ENCODE data around the gene SLC17A8.
"Not testable (repeated sequence)": the region's sequence is repeated elsewhere in the genome, so short reads cannot be mapped to it uniquely, and the experiment has no call there.

The SLC17A8 gene

GRCh38 chr12:100427078-100427477, 70.2 kb downstream of the SLC17A8 start:
- no peak for DNase-seq (ENCODE audit: low read depth in 3 of 3)

- DNase-seq (ENCODE audit: low read depth in 3 of 3), result not testable (repeated sequence)
Measured at GRCh38 chr12:100430251-100430650, 73.4 kb downstream of the SLC17A8 start.

- DNase-seq (ENCODE audit: low read depth in 3 of 3), result no peak
Measured at GRCh38 chr12:100433701-100434100, 76.8 kb downstream of the SLC17A8 start.

- DNase-seq (ENCODE audit: low read depth in 3 of 3), result no peak
Measured at GRCh38 chr12:100434177-100434576, 77.3 kb downstream of the SLC17A8 start.

GRCh38 chr12:100435957-100436356, 79.1 kb downstream of the SLC17A8 start:
- no peak for DNase-seq (ENCODE audit: low read depth in 3 of 3)

GRCh38 chr12:100437038-100437841, 80.4 kb downstream of the SLC17A8 start:
- DNase-seq (ENCODE audit: low read depth in 3 of 3), result no peak

GRCh38 chr12:100439797-100440196, 82.9 kb downstream of the SLC17A8 start:
- no peak for DNase-seq (ENCODE audit: low read depth in 3 of 3)

GRCh38 chr12:100442403-100442802, 85.5 kb downstream of the SLC17A8 start:
- no peak for DNase-seq (ENCODE audit: low read depth in 3 of 3)

- DNase-seq (ENCODE audit: low read depth in 3 of 3), result no peak
Measured at GRCh38 chr12:100443434-100443833, 86.6 kb downstream of the SLC17A8 start.

GRCh38 chr12:100445081-100445481, 88.2 kb downstream of the SLC17A8 start:
- DNase-seq (ENCODE audit: low read depth in 3 of 3), result no peak

GRCh38 chr12:100447381-100447780, 90.5 kb downstream of the SLC17A8 start:
- no peak for DNase-seq (ENCODE audit: low read depth in 3 of 3)

- no peak for DNase-seq (ENCODE audit: low read depth in 3 of 3)
Measured at GRCh38 chr12:100448656-100449055, 91.8 kb downstream of the SLC17A8 start.

GRCh38 chr12:100450735-100451134, 93.9 kb downstream of the SLC17A8 start:
- DNase-seq (ENCODE audit: low read depth in 3 of 3), result no peak

GRCh38 chr12:100453951-100454350, 97.1 kb downstream of the SLC17A8 start:
- DNase-seq (ENCODE audit: low read depth in 3 of 3), result no peak

- DNase-seq (ENCODE audit: low read depth in 3 of 3), result no peak
Measured at GRCh38 chr12:100455896-100456295, 99.0 kb downstream of the SLC17A8 start.

- DNase-seq (ENCODE audit: low read depth in 3 of 3), result no peak
Measured at GRCh38 chr12:100458191-100458590, 101.3 kb downstream of the SLC17A8 start.

GRCh38 chr12:100460702-100461101, 103.8 kb downstream of the SLC17A8 start:
- no peak for DNase-seq (ENCODE audit: low read depth in 3 of 3)

GRCh38 chr12:100461330-100461973, 104.6 kb downstream of the SLC17A8 start:
- no peak for DNase-seq (ENCODE audit: low read depth in 3 of 3)

- no peak for DNase-seq (ENCODE audit: low read depth in 3 of 3)
Measured at GRCh38 chr12:100463661-100464060, 106.8 kb downstream of the SLC17A8 start.

- no peak for DNase-seq (ENCODE audit: low read depth in 3 of 3)
Measured at GRCh38 chr12:100464529-100464928, 107.7 kb downstream of the SLC17A8 start.

- DNase-seq (ENCODE audit: low read depth in 3 of 3), result no peak
Measured at GRCh38 chr12:100468126-100468525, 111.3 kb downstream of the SLC17A8 start.

Measured in stimulated activated CD4-positive, alpha-beta T cell treated with anti-CD3 and anti-CD28 coated beads, TNF-alpha, amount 100 ng/mL, for 24 hours (primary cell).